Measurements from ENCODE around the gene APPL1. TPM values are rescaled to one million over a fixed set of nuclear protein-coding genes. Genes with fewer than 3 reads are reported as not detected.

APPL1 gene
- total and polyA plus RNA-seq, 2 of the 8 experiments (the other 6 are each of a cell fraction or from before 2014, with no cell fraction given), result 9.4 to 34.4 TPM

GRCh38 chr3:57298041-57298440, 70.5 kb downstream of the APPL1 start:
- H3K79me2 ChIP-seq (ENCODE audit: control insufficient read depth in 1 of 2, insufficient read depth in 2 of 2, low read length in 2 of 2), result no peaks in the 10 kb centered on the region
- no peak overlapping the region for H3K14ac ChIP-seq (ENCODE audit: insufficient read length)
- no peaks in the 10 kb centered on the region for H4K20me1 ChIP-seq (replicated peaks in 1 of 2; ENCODE audit: control insufficient read depth in 1 of 2, insufficient read depth in 2 of 2, low read length in 2 of 2)
- no peak overlapping the region for H3K9ac ChIP-seq (replicated peaks in 1 of 4; ENCODE audit: extremely low read depth in 1 of 4, low read depth in 3 of 4, low read length in 3 of 4)
- FAIRE-seq (no peak), DNase-seq (ENCODE audit: low read depth in 1 of 2, low spot score in 2 of 2) (no peak)
- H3K56ac ChIP-seq (replicated peaks; ENCODE audit: insufficient read length, low read depth, low read length), result no peak overlapping the region
- no peak overlapping the region for H4K5ac ChIP-seq (ENCODE audit: insufficient read length, low read depth, low read length)
- H3K36me3 ChIP-seq (ENCODE audit: control insufficient read depth in 2 of 4, insufficient read depth in 4 of 4, low read length in 3 of 4), result no peaks in the 10 kb centered on the region
- H3K4me2 ChIP-seq (ENCODE audit: insufficient read depth in 1 of 2, low read depth in 2 of 2, low read length in 2 of 2), result no peak overlapping the region
- H2BK120ac ChIP-seq (replicated peaks; ENCODE audit: low read depth, low read length), result no peak overlapping the region
- H3K23me2 ChIP-seq (ENCODE audit: low read depth, low read length), result no peaks in the 10 kb centered on the region
- H4K8ac ChIP-seq (ENCODE audit: extremely low read depth, insufficient read depth, low read length), result no peak overlapping the region
- H3K23ac ChIP-seq (ENCODE audit: insufficient read length), result no peak overlapping the region
- ChIA-PET CTCF (ENCODE audit: partially characterized antibody) (no interaction called here), POLR2A (ENCODE audit: partially characterized antibody) (no interaction called here)
- H2AK5ac ChIP-seq (ENCODE audit: low read depth, low read length), result no peak overlapping the region
- no peak overlapping the region for H3K4ac ChIP-seq (replicated peaks; ENCODE audit: insufficient read length, low read depth, low read length)
- no peaks in the 10 kb centered on the region for H3K27me3 ChIP-seq (replicated peaks in 1 of 4; ENCODE audit: control insufficient read depth in 3 of 4, extremely low read depth in 1 of 4, insufficient read depth in 3 of 4, low read length in 3 of 4)
- H3K79me1 ChIP-seq (ENCODE audit: low read depth, low read length), result no peaks in the 10 kb centered on the region
- no peak overlapping the region for H4K91ac ChIP-seq (replicated peaks; ENCODE audit: insufficient read length, low read length)
- WGBS, 2 experiments (ENCODE audit: extremely low coverage in 1 of 2, insufficient coverage in 1 of 2, insufficient read length in 1 of 2, insufficient replicate concordance in 2 of 2, low coverage in 1 of 2, low lambda C conversion rate in 2 of 2, missing lambda C conversion rate in 1 of 2), result 89% methylated on average over 1 of the region's 1 CpG; no CpG with 5 or more reads in 1 of the 2 experiments
- H3K4me3 ChIP-seq (ENCODE audit: extremely low read depth in 1 of 4, insufficient read depth in 2 of 4, low read depth in 3 of 4, low read length in 4 of 4), result no peak overlapping the region
- H2AFZ ChIP-seq (ENCODE audit: low read length), result no peak overlapping the region
- no peak for TF ChIP-seq USF2 (IDR thresholded peaks at IDR 0.05; ENCODE audit: low read length)
- TF ChIP-seq, protein P1, sequence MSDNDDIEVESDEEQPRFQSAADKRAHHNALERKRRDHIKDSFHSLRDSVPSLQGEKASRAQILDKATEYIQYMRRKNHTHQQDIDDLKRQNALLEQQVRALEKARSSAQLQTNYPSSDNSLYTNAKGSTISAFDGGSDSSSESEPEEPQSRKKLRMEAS (IDR thresholded peaks at IDR 0.05), result no peak
- no peak overlapping the region for H2BK20ac ChIP-seq (ENCODE audit: low read length)
- no peak overlapping the region for H2BK5ac ChIP-seq (ENCODE audit: low read depth, low read length)
- no peak overlapping the region for H2BK15ac ChIP-seq (ENCODE audit: low read length)
- H3K27ac ChIP-seq (ENCODE audit: low read depth, low read length), result no peak overlapping the region
- no peaks in the 10 kb centered on the region for H3K4me1 ChIP-seq (replicated peaks in 1 of 4; ENCODE audit: control insufficient read depth in 3 of 4, insufficient read depth in 4 of 4, low read length in 3 of 4)
- H3K18ac ChIP-seq (ENCODE audit: extremely low read depth, low read length), result no peak overlapping the region
- H3K9me3 ChIP-seq (ENCODE audit: insufficient read depth in 2 of 2, low read depth in 1 of 2, low read length in 1 of 2), result no peaks in the 10 kb centered on the region
- H2BK12ac ChIP-seq (ENCODE audit: low read depth, low read length), result no peak overlapping the region

Data from H1 (cell line).